HepG2 (cell line): ENCODE results near the gene SEC61B. TPM values are rescaled to one million over a fixed set of nuclear protein-coding genes. Genes with fewer than 3 reads are reported as not detected.

Experiments
- ZBTB40 ChIP-seq, 2 experiments: fragments of 450-650 bp in 1 of 2; sonication (generic) in 1 of 2; formaldehyde crosslinking in 1 of 2; IDR thresholded peaks; 2 replicates each; pipeline versions ENCODE4 v1.6.1 to v1.8.0; 2016 to 2022; ENCODE audit warnings: antibody characterized with exemption in 1 of 2, mild to moderate bottlenecking in 1 of 2, missing genetic modification reagents in 1 of 2
- polyA plus RNA-seq, 8 experiments: library from polyadenylated mRNA; depleted of rRNA in 3 of 8; stranded (reverse) in 7 of 8; unstranded in 1 of 8; fragments of >200 nt; fragmentation: Illumina TruSeq in 4 of 8; extraction: Trizol in 4 of 8; gene quantifications; 2 replicates each; pipeline versions ENCODE4 v1.2.1 to v1.2.3, GENCODE V29; 2011 to 2016; ENCODE audit warnings: low read depth in 4 of 8, missing spikeins in 1 of 8, mixed read lengths in 1 of 8; ENCODE audit not compliant: insufficient read depth in 1 of 8
- total RNA-seq, 5 experiments: library from RNA; depleted of rRNA; stranded (reverse); fragments of >200 nt; fragmentation: Illumina TruSeq; extraction: Trizol; gene quantifications; 2 replicates each; pipeline ENCODE4 v1.2.3, GENCODE V29; 2016; ENCODE audit warnings: low read depth in 1 of 5

The SEC61B gene
- total and polyA plus RNA-seq, 2 of the 13 experiments (the other 11 are each of a cell fraction or from before 2014, with no cell fraction given) = 191 to 368 TPM

- TF ChIP-seq ZBTB40 (IDR thresholded peaks at IDR 0.05) (no peak), ZBTB40 (CRISPR knock-in tag; IDR thresholded peaks at IDR 0.05) (no peak)
- TF ChIP-seq, all 625 proteins: peak for 0
These were observed 32.9 kb upstream of the SEC61B start (continued) for GRCh38 chr9:99189186-99189585.
